HG03108 (cell line): Measurements from ENCODE around the gene TMEM239.
"Not testable (repeated sequence)": the region's sequence is repeated elsewhere in the genome, so short reads cannot be mapped to it uniquely, and the experiment has no call there.

ENCODE experiments used
- ATAC-seq: cut with Tn5 transposase; IDR thresholded peaks from one replicate; pipeline ENCODE4 v1.9.1; 2021; ENCODE audit warnings: moderate library complexity; ENCODE audit not compliant: unreplicated experiment

The TMEM239 gene

GRCh38 chr20:2816030-2816582 lies at the start of gene TMEM239:
Gene TMEM239, plus strand, starts transcription at chr20:2816364. Its CDS starts 191 bp downstream, at chr20:2816555.
- ATAC-seq: no peak

GRCh38 chr20:2767768-2768631 lies 48.2 kb upstream of the TMEM239 start:
- ATAC-seq: no peak

- no peak for ATAC-seq
Measured at GRCh38 chr20:2768632-2769015, 47.5 kb upstream of the TMEM239 start.

DNA sequence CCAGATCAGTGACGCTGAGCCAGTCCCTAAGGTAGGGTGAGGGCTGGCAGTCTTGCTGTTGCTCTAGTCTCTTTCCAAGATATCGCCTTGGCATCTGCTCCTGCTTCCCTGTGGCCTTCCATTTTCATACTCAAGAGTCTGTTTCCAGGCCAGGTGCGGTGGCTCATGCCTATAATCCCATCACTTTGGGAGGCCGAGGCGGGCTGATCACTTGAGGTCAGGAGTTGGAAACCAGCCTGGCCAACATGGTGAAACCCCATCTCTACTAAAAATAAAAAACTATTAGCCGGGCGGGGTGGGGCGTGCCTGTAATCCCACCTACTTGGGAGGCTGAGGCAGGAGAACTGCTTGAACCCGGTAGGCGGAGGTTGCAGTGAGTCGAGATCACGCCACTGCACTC lies 46.1 kb upstream of the TMEM239 start:
- ATAC-seq: not testable (repeated sequence)

- ATAC-seq: no peak
Measured at GRCh38 chr20:2771631-2772080, 44.5 kb upstream of the TMEM239 start.

GRCh38 chr20:2773812-2774211 lies 42.4 kb upstream of the TMEM239 start:
- no peak for ATAC-seq

DNA sequence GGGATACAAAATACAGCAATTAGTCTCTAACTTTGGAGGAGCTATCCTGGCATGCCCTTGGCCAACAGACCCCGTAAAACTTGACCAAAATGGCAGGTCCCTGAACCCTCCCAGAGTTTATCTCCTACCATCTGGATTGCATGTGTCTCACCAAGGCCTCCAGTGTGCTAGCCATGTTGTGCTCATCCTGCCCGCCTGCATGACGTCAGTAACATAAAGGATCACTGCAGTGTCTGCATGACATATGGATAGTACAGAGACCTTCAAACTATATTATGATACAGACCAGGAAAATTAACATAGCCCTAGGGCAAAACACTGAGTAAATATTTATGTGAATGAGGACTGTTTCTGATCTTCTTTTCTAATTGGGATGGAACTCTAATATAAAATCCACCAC lies 41.0 kb upstream of the TMEM239 start:
- ATAC-seq: no peak

DNA sequence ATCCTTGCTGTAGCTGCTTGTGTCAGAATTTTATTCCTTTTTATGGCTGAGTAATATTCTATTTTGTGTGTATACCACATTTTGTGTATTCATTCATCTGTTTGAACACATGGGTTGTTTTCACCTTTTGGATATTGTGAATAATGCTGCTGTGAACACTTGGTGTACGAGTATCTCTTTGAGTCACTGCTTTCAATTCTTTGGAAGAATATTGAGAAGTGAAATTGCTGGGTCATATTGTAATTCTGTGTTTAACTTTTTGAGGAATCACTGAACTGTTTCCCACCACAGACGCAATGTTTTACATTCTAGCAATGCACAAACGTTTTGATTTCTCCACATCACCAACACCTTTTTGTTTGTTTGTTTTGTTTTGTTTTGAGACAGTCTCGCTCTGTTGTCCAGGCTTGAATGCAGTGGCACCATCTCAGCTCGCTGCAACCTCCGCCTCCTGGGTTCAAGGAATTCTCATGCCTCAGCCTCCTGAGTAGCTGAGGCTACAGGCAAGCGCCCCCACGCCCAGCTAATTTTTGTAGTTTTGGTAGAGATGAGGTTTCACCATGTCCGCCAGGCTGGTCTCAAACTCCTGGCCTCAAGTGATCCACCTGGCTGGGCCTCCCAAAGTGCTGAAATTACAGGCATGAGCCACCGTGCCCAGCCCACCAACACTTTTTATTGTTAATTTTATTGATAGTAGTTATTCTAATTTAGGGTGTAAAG lies 37.4 kb upstream of the TMEM239 start:
- no peak for ATAC-seq

- no peak for ATAC-seq
Measured at GRCh38 chr20:2780948-2781347, 35.2 kb upstream of the TMEM239 start.

- ATAC-seq: no peak
Measured at GRCh38 chr20:2783908-2784566, 32.1 kb upstream of the TMEM239 start.

GRCh38 chr20:2793471-2793870 lies 22.7 kb upstream of the TMEM239 start:
- ATAC-seq: no peak

DNA sequence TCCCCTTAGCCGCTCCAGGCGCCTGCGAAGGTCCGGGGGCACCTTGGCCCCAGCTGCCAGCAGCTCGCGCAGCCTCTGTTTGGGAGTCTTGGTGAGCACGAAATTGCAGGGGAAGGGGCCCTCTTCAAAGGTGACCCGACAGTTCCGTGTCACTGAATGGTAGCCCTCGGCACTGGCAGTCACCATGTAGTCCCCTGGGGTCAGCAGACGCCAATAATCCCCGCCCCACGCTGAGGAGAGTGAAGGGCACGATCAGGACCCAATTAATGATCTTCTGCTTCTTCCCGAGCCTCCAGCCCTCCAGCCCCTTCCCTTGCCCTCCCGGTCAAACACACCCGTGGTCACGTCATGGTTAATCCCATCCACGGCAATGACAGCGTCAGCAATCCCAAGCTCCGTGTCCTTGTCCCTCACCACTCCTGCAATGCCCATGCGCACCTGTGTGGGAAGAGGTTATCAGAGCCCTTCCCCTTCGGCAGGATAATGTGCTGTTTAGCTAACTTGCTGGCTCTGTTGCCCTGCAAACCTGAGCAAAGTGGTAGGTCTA lies 21.9 kb upstream of the TMEM239 start:
- no peak for ATAC-seq

- ATAC-seq: no peak
Measured at GRCh38 chr20:2794866-2795447, 21.2 kb upstream of the TMEM239 start.

GRCh38 chr20:2795451-2795850 lies 20.7 kb upstream of the TMEM239 start:
- ATAC-seq: no peak

DNA sequence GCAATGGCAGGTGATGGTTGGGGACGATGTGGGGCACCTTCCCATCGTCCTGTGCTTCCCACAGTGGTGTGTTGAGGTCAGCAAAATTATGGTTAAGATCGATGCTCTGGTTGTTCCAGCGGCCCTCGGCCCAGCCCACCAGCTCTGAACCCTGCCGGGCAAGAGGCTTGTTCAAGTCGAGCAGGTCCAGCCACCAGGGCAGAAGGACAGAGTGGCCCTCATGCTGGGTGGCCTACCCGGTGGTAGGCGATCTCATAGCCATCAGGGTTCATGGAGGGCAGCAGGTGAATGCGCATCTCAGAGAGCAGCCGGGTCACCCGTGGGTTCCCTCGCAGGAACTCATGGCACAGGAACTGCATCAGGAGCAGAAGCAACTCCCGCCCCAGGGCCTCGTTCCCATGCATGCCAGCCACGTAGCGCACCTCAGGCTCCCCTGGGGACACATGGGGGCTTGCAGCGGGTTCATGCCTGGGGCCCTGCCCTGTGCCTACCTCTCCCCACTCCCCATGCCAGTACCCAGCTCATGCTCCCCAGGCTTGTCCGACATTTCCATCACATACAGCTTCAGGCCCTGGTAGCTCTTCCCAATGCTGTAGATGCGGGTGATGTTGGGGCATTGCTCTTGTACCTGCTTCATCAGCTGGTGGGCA lies 20.0 kb upstream of the TMEM239 start:
- ATAC-seq: no peak

GRCh38 chr20:2797136-2797983 lies 18.8 kb upstream of the TMEM239 start:
- no peak for ATAC-seq

- no peak for ATAC-seq
Measured at GRCh38 chr20:2798095-2798805, 17.9 kb upstream of the TMEM239 start.

GRCh38 chr20:2798814-2799213 lies 17.4 kb upstream of the TMEM239 start:
- no peak for ATAC-seq

DNA sequence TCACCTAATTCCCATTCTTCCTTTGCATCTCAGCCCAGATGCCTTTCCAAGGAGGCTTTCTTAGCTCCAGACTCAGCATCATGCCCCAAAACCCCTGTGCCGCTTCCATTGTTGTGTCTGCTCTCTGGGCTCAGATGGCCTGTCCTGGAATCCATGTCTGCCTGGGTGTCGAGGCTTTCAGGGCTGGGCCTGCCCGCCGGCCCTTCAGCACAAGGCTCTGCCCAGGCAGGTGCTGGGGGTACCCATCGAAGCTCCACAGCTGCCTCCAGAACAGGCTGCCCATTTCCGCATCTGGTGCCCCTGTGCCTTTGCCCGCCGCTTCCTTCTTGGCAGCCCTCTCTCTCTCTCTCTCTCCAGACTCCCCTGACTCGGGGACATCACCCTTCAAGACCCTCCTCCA lies 16.9 kb upstream of the TMEM239 start:
- no peak for ATAC-seq
